NCI-H748 (cell line): ENCODE measurements around the gene ABHD17C.

Source experiments
- DNase-seq: peaks from one replicate; lab custom pipeline; 2025; ENCODE audit not compliant: unreplicated experiment; lab: John Stamatoyannopoulos, UW

Gene ABHD17C

GRCh38 chr15:80780416-80781221, 85.5 kb downstream of the ABHD17C start:
- DNase-seq: peak; percentile 66

- DNase-seq: no peak
These were observed 88.2 kb downstream of the ABHD17C start for GRCh38 chr15:80783260-80783659.

- DNase-seq: no peak
These were observed 90.2 kb downstream of the ABHD17C start for GRCh38 chr15:80785335-80785734.

- DNase-seq: no peak
These were observed 90.8 kb downstream of the ABHD17C start for GRCh38 chr15:80785811-80786354.

- DNase-seq: no peak
These were observed 92.2 kb downstream of the ABHD17C start for GRCh38 chr15:80787316-80787715.

- DNase-seq: no peak
These were observed 93.4 kb downstream of the ABHD17C start for GRCh38 chr15:80788536-80788935.

GRCh38 chr15:80789296-80789695, 94.2 kb downstream of the ABHD17C start:
- no peak for DNase-seq

- no peak for DNase-seq
These were observed 94.7 kb downstream of the ABHD17C start for GRCh38 chr15:80789796-80790195.

- DNase-seq: no peak
These were observed 95.1 kb downstream of the ABHD17C start for GRCh38 chr15:80790236-80790635.

GRCh38 chr15:80791004-80791403, 95.9 kb downstream of the ABHD17C start:
- DNase-seq: no peak

- no peak for DNase-seq
These were observed 101.3 kb downstream of the ABHD17C start for GRCh38 chr15:80796407-80796806.

- DNase-seq: no peak
These were observed 103.8 kb downstream of the ABHD17C start for GRCh38 chr15:80798911-80799310.

- no peak for DNase-seq
These were observed 105.0 kb downstream of the ABHD17C start for GRCh38 chr15:80800067-80800466.

- peak; percentile 77 for DNase-seq
These were observed 107.0 kb downstream of the ABHD17C start for GRCh38 chr15:80801891-80802680.

GRCh38 chr15:80803580-80804525, 108.7 kb downstream of the ABHD17C start:
- no peak for DNase-seq

- peak; percentile 83 for DNase-seq
These were observed 109.9 kb downstream of the ABHD17C start for GRCh38 chr15:80804970-80805495.
